Fibroblast of the aortic adventitia (primary cell): ENCODE measurements around the gene CFAP65. TPM values are rescaled to one million over a fixed set of nuclear protein-coding genes. Genes with fewer than 3 reads are reported as not detected.

ENCODE experiments used
- DNase-seq: peaks from one replicate; pipeline ENCODE4 v3.0.0-alpha.2; 2010; ENCODE audit warnings: low read depth
- H3K4me3 ChIP-seq: 2 replicates; pipeline ENCODE4 v1.5.1; 2011; ENCODE audit warnings: low read depth, mild to moderate bottlenecking, control low read depth, low read length, moderate library complexity
- CTCF ChIP-seq: IDR thresholded peaks from 2 replicates; pipeline ENCODE4 v1.5.1; 2011; ENCODE audit warnings: mild to moderate bottlenecking, low read length, control low read depth, inconsistent platforms; ENCODE audit not compliant: insufficient read depth
- total RNA-seq: library from RNA; depleted of rRNA; stranded (reverse); fragments of >200 nt; gene quantifications from 2 replicates; pipeline ENCODE4 v1.2.3, GENCODE V29; 2012; ENCODE audit warnings: low replicate concordance

CFAP65 gene
- total RNA-seq, 1 donor = not detected

DNA sequence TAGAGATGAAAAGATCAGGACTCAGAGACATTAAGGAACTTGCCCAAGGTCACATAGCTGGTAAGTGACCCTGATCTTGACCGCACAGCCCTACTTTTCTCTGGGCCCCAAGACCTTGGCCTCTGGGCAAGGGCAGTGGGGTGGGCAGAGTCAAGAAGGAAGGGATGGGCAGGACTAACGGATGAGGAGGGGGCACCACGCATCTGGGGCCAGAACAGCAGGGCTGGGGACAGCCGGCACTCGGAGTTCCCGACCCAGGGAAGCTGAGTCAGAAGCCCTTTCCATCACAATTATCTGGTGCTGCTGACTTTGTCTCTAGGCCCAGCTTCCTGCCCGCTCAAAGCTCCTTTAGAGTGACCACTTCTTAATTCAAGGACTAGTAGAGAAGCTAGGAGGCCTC, 14.4 kb downstream of the CFAP65 start:
- no peak for DNase-seq
- TF ChIP-seq CTCF = no peak
- no peak overlapping the region for H3K4me3 ChIP-seq

DNA sequence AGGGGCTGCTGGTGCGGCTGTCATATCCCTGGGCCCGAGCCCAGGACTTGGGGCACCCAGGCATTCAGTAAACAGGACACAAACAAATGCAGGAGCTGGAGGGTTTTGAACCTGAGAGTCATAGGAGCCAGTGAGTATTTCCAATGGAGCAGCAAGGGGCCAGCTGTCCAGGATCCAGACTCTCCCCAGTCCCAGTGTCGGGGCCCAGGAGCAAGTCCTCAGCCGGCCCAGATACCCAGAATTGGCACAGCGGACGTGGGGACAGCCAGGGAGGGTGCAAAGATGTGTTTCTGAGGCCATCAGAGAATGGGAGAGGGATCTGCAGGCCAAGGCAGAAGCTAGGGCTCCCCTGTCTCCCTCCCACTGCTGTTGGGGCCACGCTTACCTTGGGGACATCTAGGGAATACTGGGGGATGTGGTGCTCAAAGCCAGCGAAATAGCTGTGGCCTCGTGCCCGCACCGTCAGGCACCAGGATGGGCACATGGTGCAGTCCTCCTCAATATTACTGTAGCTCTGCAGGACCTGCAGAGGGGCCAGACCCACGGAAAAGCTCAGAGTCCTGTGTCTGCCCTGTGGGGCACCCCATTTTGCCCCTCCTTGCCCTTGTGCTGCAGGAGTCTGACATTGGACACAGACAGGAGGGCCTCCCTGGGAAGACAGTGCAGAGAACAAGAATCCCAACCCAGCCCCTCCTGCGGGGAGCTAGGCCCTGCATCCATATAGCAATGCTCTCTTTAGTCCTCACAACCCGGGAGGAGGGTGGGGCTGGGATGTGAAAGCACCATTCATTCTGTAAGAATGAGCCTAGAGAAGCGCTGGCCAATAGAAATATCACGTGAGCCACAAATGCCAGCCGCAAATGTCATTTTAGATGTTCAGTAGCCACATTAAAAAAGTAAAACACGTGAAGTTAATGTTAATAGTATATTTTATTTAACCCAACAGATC, 15.4 kb downstream of the CFAP65 start:
- no peak overlapping the region for H3K4me3 ChIP-seq
- no peak for TF ChIP-seq CTCF
- DNase-seq = no peak

DNA sequence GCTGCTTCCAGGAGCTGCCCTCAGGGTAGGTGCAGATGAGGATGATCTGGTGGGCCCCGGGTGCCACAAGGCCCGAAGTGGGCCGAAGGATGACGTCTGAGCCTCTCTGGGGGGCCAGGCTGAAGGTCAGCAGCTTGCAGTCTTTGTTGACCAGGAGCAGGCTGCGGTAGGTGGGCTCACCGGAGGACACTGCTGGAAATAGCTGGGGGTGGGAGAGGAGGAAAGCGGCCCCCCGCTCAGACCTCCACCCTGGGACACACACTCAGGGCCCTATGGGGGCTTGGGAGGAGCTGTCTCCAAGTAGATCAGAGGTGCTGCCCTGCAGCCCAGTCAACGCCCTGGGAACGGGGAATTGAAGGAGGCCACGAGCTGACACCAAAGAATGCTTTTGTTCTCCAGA, 17.3 kb downstream of the CFAP65 start:
- no peak for DNase-seq
- H3K4me3 ChIP-seq = no peak overlapping the region
- TF ChIP-seq CTCF = no peak

DNA sequence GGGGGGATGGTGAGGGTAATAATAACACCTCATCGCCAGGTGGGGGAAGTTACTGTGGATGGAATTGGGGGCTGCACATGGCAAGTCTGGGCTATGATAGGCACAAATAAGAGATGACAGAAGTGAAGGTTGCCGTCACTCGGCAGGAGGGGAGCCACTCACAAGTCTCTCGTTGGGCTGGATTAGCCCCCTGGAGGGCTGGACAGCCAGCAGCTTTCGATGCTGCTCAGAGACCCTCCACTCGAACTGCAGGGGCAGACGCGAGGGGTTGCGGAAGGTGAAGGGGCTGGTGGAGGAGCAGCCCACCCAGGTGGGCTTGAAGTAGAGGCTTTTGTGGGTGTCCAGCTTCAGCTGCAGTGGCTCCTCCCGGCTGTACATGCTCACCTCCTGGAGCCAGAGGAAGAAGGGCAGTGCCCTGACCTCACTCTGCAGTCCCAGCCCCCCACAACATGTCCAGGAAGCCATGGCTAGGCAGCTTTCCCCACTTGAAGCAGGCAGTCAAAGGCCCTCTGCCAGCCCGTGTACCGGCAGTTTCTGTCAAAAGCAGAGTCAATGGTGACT, 18.2 kb downstream of the CFAP65 start:
- H3K4me3 ChIP-seq = no peak overlapping the region
- TF ChIP-seq CTCF = no peak
- DNase-seq = no peak

GRCh38 chr2:219022616-219023015, 18.7 kb downstream of the CFAP65 start:
- DNase-seq = no peak
- H3K4me3 ChIP-seq = no peak overlapping the region
- TF ChIP-seq CTCF = no peak

DNA sequence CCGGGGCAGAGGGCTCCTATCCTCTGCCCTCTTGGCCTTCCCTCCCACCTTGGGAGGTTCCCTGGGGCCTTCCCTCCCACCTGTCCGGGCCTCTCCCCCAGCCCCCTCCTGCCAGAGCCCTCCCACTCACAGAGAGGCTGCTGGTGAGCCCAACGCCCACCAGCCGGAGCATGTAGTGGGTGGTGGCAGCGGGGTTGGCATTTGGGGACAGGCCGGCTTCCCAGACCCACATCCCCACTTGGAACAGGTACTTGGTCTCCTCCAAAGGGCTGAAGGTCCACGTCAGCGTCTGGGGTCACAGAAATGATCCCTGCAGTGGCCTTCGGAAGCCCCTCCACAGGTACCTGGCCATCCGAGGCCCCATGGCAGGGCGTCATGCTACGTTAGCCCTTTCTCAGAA, 19.3 kb downstream of the CFAP65 start:
- no peak for TF ChIP-seq CTCF
- H3K4me3 ChIP-seq = no peak overlapping the region
- no peak for DNase-seq

DNA sequence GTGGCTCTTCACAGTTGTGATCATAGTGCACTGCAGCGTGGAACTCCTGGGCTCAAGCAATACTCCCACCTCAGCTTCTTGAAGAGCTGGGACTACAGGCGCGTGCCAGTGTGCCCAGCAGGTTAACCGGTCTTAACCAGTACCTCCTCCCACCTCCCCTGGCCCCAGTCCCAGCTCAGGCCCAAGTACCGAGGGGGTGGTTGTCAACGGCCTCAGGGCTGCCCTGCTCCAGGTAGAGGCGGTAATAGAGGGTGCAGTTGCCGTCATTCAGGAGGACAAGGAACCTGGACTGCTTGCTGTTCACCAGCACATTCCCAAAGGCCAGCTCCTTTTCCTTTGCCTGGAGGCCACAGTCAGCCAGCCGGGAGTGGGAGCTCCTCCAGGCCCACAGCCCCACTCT, 19.7 kb downstream of the CFAP65 start:
- TF ChIP-seq CTCF = no peak
- DNase-seq = no peak
- no peak overlapping the region for H3K4me3 ChIP-seq
